HepG2 (cell line): ENCODE measurements around the gene SBNO2. TPM values are rescaled to one million over a fixed set of nuclear protein-coding genes. Genes with fewer than 3 reads are reported as not detected.

Experiments used
- AGO2 ChIP-seq: fragments of 200-400 bp; formaldehyde crosslinking; optimal IDR thresholded peaks from 2 replicates; pipeline ENCODE3; 2017; ENCODE audit warnings: mild to moderate bottlenecking, low read depth, low read length, moderate library complexity
- ATF7-NPFF ChIP-seq: sonication (generic); formaldehyde crosslinking; IDR thresholded peaks from 2 replicates; pipeline ENCODE4 v1.8.1; 2023; ENCODE audit warnings: mild to moderate bottlenecking, low read depth, missing genetic modification reagents, moderate library complexity
- FOXA3 ChIP-seq: IDR thresholded peaks from 2 replicates; pipeline ENCODE4 v1.6.1; 2016; ENCODE audit warnings: missing genetic modification reagents, missing compliant biosample characterization
- LCORL ChIP-seq, 2 experiments: fragments of 450-650 bp in 1 of 2; sonication (generic) in 1 of 2; formaldehyde crosslinking in 1 of 2; IDR thresholded peaks; 2 replicates each; pipeline versions ENCODE4 v1.5.0 to v1.6.1; 2017 to 2020; ENCODE audit warnings: antibody characterized with exemption in 1 of 2, missing genetic modification reagents in 1 of 2
- NAIF1 ChIP-seq: sonication (generic); formaldehyde crosslinking; IDR thresholded peaks from 2 replicates; pipeline ENCODE4 v1.5.0; 2020; ENCODE audit warnings: mild to moderate bottlenecking, missing genetic modification reagents, borderline replicate concordance
- PHF8 ChIP-seq: sonication (generic); formaldehyde crosslinking; IDR thresholded peaks from 2 replicates; pipeline ENCODE4 v1.5.0; 2020; ENCODE audit warnings: missing genetic modification reagents
- RFXAP ChIP-seq: sonication (generic); formaldehyde crosslinking; IDR thresholded peaks from 2 replicates; pipeline ENCODE4 v1.4.0; 2020; ENCODE audit warnings: missing genetic modification reagents, borderline replicate concordance
- SAP130 ChIP-seq: IDR thresholded peaks from 2 replicates; pipeline ENCODE4 v1.6.1; 2016; ENCODE audit warnings: low read depth
- TARDBP ChIP-seq: sonication (generic); formaldehyde crosslinking; IDR thresholded peaks from 2 replicates; pipeline ENCODE4 v1.8.0; 2022; ENCODE audit warnings: mild to moderate bottlenecking, missing genetic modification reagents
- ZFP91 ChIP-seq: sonication (generic); formaldehyde crosslinking; IDR thresholded peaks from 2 replicates; pipeline ENCODE4 v1.9.0; 2022; ENCODE audit warnings: missing genetic modification reagents, mild to moderate bottlenecking, borderline replicate concordance
- ZNF121 ChIP-seq: sonication (generic); formaldehyde crosslinking; IDR thresholded peaks from 2 replicates; pipeline ENCODE4 v1.5.0; 2020; ENCODE audit warnings: mild to moderate bottlenecking, missing genetic modification reagents
- ZNF274 ChIP-seq: sonication (generic); formaldehyde crosslinking; IDR thresholded peaks from 2 replicates; pipeline ENCODE4 v1.5.1; 2020; ENCODE audit warnings: mild to moderate bottlenecking, missing genetic modification reagents
- polyA plus RNA-seq, 8 experiments: library from polyadenylated mRNA; depleted of rRNA in 3 of 8; stranded (reverse) in 7 of 8; unstranded in 1 of 8; fragments of >200 nt; fragmentation: Illumina TruSeq in 4 of 8; extraction: Trizol in 4 of 8; gene quantifications; 2 replicates each; pipeline versions ENCODE4 v1.2.1 to v1.2.3, GENCODE V29; 2011 to 2016; ENCODE audit warnings: low read depth in 4 of 8, missing spikeins in 1 of 8, mixed read lengths in 1 of 8; ENCODE audit not compliant: insufficient read depth in 1 of 8
- total RNA-seq, 5 experiments: library from RNA; depleted of rRNA; stranded (reverse); fragments of >200 nt; fragmentation: Illumina TruSeq; extraction: Trizol; gene quantifications; 2 replicates each; pipeline ENCODE4 v1.2.3, GENCODE V29; 2016; ENCODE audit warnings: low read depth in 1 of 5
- TF ChIP-seq, protein P1 (sequence below): sonication (generic); formaldehyde crosslinking; IDR thresholded peaks from 2 replicates; pipeline ENCODE4 v1.5.1; 2020; ENCODE audit warnings: missing genetic modification reagents, mild to moderate bottlenecking, borderline replicate concordance
- TF ChIP-seq, protein P2 (sequence below): sonication (generic); formaldehyde crosslinking; IDR thresholded peaks from 2 replicates; pipeline ENCODE4 v1.4.0; 2020; ENCODE audit warnings: missing genetic modification reagents

Gene SBNO2
- total and polyA plus RNA-seq, 2 of the 13 experiments (the other 11 are each of a cell fraction or from before 2014, with no cell fraction given): 8.6 to 10.4 TPM

DNA sequence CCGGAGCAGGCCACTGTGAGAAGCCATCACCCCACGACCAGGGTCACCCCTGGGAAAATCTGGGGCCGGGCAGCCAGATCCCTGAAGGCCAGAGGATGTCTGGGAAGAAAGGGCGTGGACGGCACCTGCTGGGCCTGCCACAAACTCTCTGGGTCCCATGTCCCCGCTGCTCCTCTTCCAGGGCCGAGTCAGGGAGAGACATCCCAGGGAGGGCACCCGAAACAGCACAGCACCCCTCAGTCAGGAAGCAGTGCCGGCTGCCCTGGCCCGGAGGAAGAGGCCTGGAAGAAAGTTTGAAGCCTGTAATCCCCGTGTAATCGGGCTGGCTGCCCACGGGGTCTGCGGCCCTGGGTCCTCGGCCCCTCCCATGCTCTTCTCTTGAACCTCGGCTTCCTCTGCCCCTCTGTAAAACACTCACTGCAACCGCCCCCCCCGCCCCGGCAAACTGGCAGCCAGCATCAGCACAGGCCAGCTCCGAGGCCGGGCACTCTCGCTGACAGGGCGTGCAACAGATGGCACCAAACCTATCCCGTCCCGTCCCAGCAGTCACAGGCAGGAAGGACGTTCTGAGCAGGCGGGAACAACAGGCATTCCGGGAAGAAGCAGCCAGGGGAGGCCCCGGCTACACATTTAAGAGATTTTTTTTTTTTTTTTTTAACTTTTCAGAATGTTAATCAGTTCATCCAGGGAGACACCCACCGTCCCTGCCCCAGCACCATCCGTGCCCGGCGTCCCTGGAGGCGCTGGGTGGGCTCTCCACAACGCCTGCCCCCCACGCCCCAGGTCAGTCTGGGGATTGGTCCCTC, 1.5 kb downstream of the SBNO2 start (continued):
- TF ChIP-seq ATF7-NPFF (CRISPR knock-in tag) (no peak), NAIF1 (no peak), AGO2 (peak; percentile 22), FOXA3 (CRISPR knock-in tag) (no peak), RFXAP (CRISPR knock-in tag) (no peak), ZNF274 (CRISPR knock-in tag) (0 out of 2 replicates have a peak, but pooled peaks have one; percentile 24), PHF8 (peak; percentile 5; the same call in 1 of the 2 replicates), ZNF121 (CRISPR knock-in tag) (no peak), ZFP91 (CRISPR knock-in tag) (peak; percentile 42; the same call in 1 of the 2 replicates), LCORL (IDR thresholded peaks at IDR 0.05) (no peak), LCORL (CRISPR knock-in tag; IDR thresholded peaks at IDR 0.05) (no peak; the same call in 1 of the 2 replicates), SAP130 (CRISPR knock-in tag) (0 out of 2 replicates have a peak, but pooled peaks have one; percentile 22), TARDBP (no peak)
- TF ChIP-seq, protein P1, sequence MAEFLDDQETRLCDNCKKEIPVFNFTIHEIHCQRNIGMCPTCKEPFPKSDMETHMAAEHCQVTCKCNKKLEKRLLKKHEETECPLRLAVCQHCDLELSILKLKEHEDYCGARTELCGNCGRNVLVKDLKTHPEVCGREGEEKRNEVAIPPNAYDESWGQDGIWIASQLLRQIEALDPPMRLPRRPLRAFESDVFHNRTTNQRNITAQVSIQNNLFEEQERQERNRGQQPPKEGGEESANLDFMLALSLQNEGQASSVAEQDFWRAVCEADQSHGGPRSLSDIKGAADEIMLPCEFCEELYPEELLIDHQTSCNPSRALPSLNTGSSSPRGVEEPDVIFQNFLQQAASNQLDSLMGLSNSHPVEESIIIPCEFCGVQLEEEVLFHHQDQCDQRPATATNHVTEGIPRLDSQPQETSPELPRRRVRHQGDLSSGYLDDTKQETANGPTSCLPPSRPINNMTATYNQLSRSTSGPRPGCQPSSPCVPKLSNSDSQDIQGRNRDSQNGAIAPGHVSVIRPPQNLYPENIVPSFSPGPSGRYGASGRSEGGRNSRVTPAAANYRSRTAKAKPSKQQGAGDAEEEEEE (CRISPR knock-in tag): no peak
- TF ChIP-seq, protein P2, sequence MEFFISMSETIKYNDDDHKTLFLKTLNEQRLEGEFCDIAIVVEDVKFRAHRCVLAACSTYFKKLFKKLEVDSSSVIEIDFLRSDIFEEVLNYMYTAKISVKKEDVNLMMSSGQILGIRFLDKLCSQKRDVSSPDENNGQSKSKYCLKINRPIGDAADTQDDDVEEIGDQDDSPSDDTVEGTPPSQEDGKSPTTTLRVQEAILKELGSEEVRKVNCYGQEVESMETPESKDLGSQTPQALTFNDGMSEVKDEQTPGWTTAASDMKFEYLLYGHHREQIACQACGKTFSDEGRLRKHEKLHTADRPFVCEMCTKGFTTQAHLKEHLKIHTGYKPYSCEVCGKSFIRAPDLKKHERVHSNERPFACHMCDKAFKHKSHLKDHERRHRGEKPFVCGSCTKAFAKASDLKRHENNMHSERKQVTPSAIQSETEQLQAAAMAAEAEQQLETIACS (CRISPR knock-in tag): no peak
